CD14-positive monocyte (primary cell): ENCODE measurements around the gene UBAP1L. TPM values are rescaled to one million over a fixed set of nuclear protein-coding genes. Genes with fewer than 3 reads are reported as not detected.

Source experiments
- DNase-seq, 3 donors: peaks; one replicate each; pipeline ENCODE4 v3.0.0-alpha.2; 2011 to 2022
- H2AFZ ChIP-seq: 2 replicates; pipeline ENCODE4 v1.6.0; 2012; ENCODE audit warnings: mild to moderate bottlenecking, low read depth, low read length, inconsistent platforms; ENCODE audit not compliant: insufficient read depth, poor library complexity, severe bottlenecking
- H3K27ac ChIP-seq, 2 donors: 1 replicate in 1 of 2; 2 replicates in 1 of 2; pipeline ENCODE4 v1.5.1; 2012 to 2013; ENCODE audit warnings: low read length in 2 of 2, control low read depth in 1 of 2, inconsistent platforms in 1 of 2, low read depth in 1 of 2, mild to moderate bottlenecking in 1 of 2
- H3K27me3 ChIP-seq, 2 donors: one replicate each; pipeline versions ENCODE4 v1.6.0 to v1.6.1; 2011 to 2013; ENCODE audit warnings: low read length in 2 of 2; ENCODE audit not compliant: control insufficient read depth in 2 of 2, insufficient read depth in 2 of 2
- H3K36me3 ChIP-seq, 2 donors: replicated peaks in 1 of 2; 1 replicate in 1 of 2; 2 replicates in 1 of 2; pipeline versions ENCODE4 v1.5.1 to v1.6.1; 2012 to 2013; ENCODE audit warnings: low read length in 2 of 2, control low read depth in 1 of 2, inconsistent platforms in 1 of 2, mild to moderate bottlenecking in 1 of 2; ENCODE audit not compliant: insufficient read depth in 2 of 2, control insufficient read depth in 1 of 2
- H3K4me1 ChIP-seq, 2 donors: 1 replicate in 1 of 2; 2 replicates in 1 of 2; pipeline versions ENCODE4 v1.5.1 to v1.6.1; 2012 to 2013; ENCODE audit warnings: low read length in 2 of 2, control low read depth in 1 of 2, inconsistent platforms in 1 of 2, mild to moderate bottlenecking in 1 of 2, moderate library complexity in 1 of 2; ENCODE audit not compliant: insufficient read depth in 2 of 2, control insufficient read depth in 1 of 2
- H3K4me2 ChIP-seq: replicated peaks from 2 replicates; pipeline ENCODE3; 2012; ENCODE audit warnings: low read length, moderate library complexity, mild to moderate bottlenecking; ENCODE audit not compliant: poor library complexity, severe bottlenecking; ENCODE audit errors: extremely low read depth
- H3K4me3 ChIP-seq, 3 experiments: fragments of 200-600 bp in 1 of 3; sonication (generic) in 1 of 3; replicated peaks in 1 of 3; 1 replicate in 2 of 3; 2 replicates in 1 of 3; pipeline ENCODE4 v1.5.1; 2011 to 2013; ENCODE audit warnings: low read length in 3 of 3, mild to moderate bottlenecking in 3 of 3, control low read depth in 2 of 3, low read depth in 2 of 3, inconsistent platforms in 1 of 3, moderate library complexity in 1 of 3
- H3K79me2 ChIP-seq: 2 replicates; pipeline ENCODE4 v1.6.0; 2012; ENCODE audit warnings: mild to moderate bottlenecking, control low read depth, inconsistent platforms, low read length, moderate library complexity; ENCODE audit not compliant: insufficient read depth
- H3K9ac ChIP-seq: 2 replicates; pipeline ENCODE4 v1.6.0; 2017; ENCODE audit warnings: low read length, mild to moderate bottlenecking; ENCODE audit not compliant: insufficient read depth, poor library complexity, severe bottlenecking
- H3K9me3 ChIP-seq, 2 donors: replicated peaks in 1 of 2; 1 replicate in 1 of 2; 2 replicates in 1 of 2; pipeline versions ENCODE4 v1.5.1 to v1.6.1; 2012 to 2013; ENCODE audit warnings: low read length in 2 of 2, control low read depth in 1 of 2; ENCODE audit not compliant: control insufficient read depth in 1 of 2, insufficient read depth in 1 of 2
- H4K20me1 ChIP-seq: 2 replicates; pipeline ENCODE4 v1.6.0; 2012; ENCODE audit warnings: mild to moderate bottlenecking, low read length, control low read depth, moderate library complexity; ENCODE audit not compliant: insufficient read depth
- H3K27ac Mint-ChIP-seq, 7 donors: one replicate each; pipeline ENCODE4 v1.8.0; 2020; ENCODE audit warnings: mild to moderate bottlenecking in 7 of 7, mixed read lengths in 7 of 7, moderate library complexity in 6 of 7, inconsistent platforms in 2 of 7
- H3K27me3 Mint-ChIP-seq, 3 donors: one replicate each; pipeline ENCODE4 v1.8.0; 2021 to 2022; ENCODE audit warnings: low read depth in 3 of 3, mild to moderate bottlenecking in 3 of 3, mixed read lengths in 3 of 3, moderate library complexity in 3 of 3, inconsistent platforms in 1 of 3
- H3K36me3 Mint-ChIP-seq, 2 donors: one replicate each; pipeline ENCODE4 v1.8.0; 2020; ENCODE audit warnings: mixed read lengths in 2 of 2, inconsistent platforms in 1 of 2, mild to moderate bottlenecking in 1 of 2
- H3K4me1 Mint-ChIP-seq: one replicate; pipeline ENCODE4 v1.8.0; 2020; ENCODE audit warnings: mild to moderate bottlenecking, mixed read lengths
- H3K4me3 Mint-ChIP-seq, 2 donors: one replicate each; pipeline ENCODE4 v1.8.0; 2020; ENCODE audit warnings: mild to moderate bottlenecking in 2 of 2, mixed read lengths in 2 of 2, moderate library complexity in 1 of 2
- H3K9me3 Mint-ChIP-seq, 7 donors: one replicate each; pipeline ENCODE4 v1.8.0; 2020 to 2022; ENCODE audit warnings: mixed read lengths in 7 of 7, mild to moderate bottlenecking in 6 of 7, moderate library complexity in 6 of 7, inconsistent platforms in 2 of 7
- WGBS: methylation state at CpG from one replicate; pipeline ENCODE4 v1.1.5; 2013; ENCODE audit warnings: missing lambda C conversion rate; ENCODE audit not compliant: insufficient coverage; 5-methylcytosine and 5-hydroxymethylcytosine counted together
- intact Hi-C, 2 donors: fragments of 100-400 bp; cut with micrococcal nuclease; formaldehyde crosslinking; loops; one replicate each; pipeline versions ENCODE4 v1.15.0 to v1.15.1; 2023
- polyA plus RNA-seq, 3 donors: library from polyadenylated mRNA; depleted of rRNA in 1 of 3; unstranded in 2 of 3; stranded (reverse) in 1 of 3; fragments of 300-500 nt in 2 of 3; fragments of >200 nt in 1 of 3; fragmentation: Illumina TruSeq in 2 of 3; gene quantifications; 1 replicate in 2 of 3; 2 replicates in 1 of 3; pipeline ENCODE4 v1.2.3, GENCODE V29; 2012 to 2021
- TF ChIP-seq, protein P1 (sequence below): fragments of 200-600 bp; IDR thresholded peaks from one replicate; pipeline ENCODE4 v1.8.0; 2022; ENCODE audit warnings: antibody characterized with exemption, mild to moderate bottlenecking

UBAP1L gene
- polyA plus RNA-seq, 3 donors, result 4.8 TPM; not detected in 2

DNA sequence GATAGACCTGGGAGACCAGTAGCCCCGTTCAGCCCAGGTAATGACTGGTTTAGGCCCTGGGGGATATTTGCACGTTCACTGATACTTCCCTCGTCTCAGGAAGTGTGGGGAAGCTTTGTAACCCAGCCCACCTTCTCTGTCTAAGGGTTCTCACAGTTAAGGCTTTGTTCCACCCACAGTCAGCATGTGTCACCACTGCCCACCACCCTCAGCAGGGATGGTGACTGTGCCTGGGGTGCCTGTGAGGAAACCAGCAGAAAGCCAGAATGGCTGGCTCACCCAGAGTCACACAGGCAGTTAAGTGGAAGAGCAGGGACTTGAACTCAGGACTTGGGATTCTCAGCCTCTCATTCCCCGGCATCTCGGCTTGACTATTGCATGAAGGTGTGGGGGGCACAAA lies 33.2 kb downstream of the UBAP1L start:
- Histone ChIP-seq H3K27ac (no peak overlapping the region), H4K20me1 (no peaks in the 10 kb centered on the region), H3K4me2 (no peak overlapping the region), H3K27me3 (peaks cover 5 to 32% of the 10 kb centered on the region in 2 donors), H3K79me2 (no peaks in the 10 kb centered on the region), H3K9ac (no peak overlapping the region), H2AFZ (no peak overlapping the region), H3K4me3 (no peak overlapping the region), H3K4me1 (peaks cover 4 to 6% of the 10 kb centered on the region in 2 donors), H3K9me3 (peaks cover 0 to 7% of the 10 kb centered on the region in 2 donors), H3K36me3 (no peaks in the 10 kb centered on the region)
- 69% methylated on average over 5 of the region's 5 CpGs for WGBS
- H3K9me3 Mint-ChIP-seq, result peaks cover 0 to 7% (median 3%) of the 10 kb centered on the region in 7 donors
- H3K27me3 Mint-ChIP-seq, result peaks cover 35 to 76% (median 38%) of the 10 kb centered on the region in 3 donors
- TF ChIP-seq, protein P1, sequence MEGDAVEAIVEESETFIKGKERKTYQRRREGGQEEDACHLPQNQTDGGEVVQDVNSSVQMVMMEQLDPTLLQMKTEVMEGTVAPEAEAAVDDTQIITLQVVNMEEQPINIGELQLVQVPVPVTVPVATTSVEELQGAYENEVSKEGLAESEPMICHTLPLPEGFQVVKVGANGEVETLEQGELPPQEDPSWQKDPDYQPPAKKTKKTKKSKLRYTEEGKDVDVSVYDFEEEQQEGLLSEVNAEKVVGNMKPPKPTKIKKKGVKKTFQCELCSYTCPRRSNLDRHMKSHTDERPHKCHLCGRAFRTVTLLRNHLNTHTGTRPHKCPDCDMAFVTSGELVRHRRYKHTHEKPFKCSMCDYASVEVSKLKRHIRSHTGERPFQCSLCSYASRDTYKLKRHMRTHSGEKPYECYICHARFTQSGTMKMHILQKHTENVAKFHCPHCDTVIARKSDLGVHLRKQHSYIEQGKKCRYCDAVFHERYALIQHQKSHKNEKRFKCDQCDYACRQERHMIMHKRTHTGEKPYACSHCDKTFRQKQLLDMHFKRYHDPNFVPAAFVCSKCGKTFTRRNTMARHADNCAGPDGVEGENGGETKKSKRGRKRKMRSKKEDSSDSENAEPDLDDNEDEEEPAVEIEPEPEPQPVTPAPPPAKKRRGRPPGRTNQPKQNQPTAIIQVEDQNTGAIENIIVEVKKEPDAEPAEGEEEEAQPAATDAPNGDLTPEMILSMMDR, result no peak
- intact Hi-C loops, result loop anchor here in 1 of 2 donors (10.0 kb wide), 1 partner anchor 347 kb away; no protein-coding TSS in a partner anchor
- H3K27ac Mint-ChIP-seq, result peak overlapping the region in 1 of 7 donors; percentile 47
- DNase-seq, result no peak
- H3K4me3 Mint-ChIP-seq, result no peak overlapping the region
- H3K36me3 Mint-ChIP-seq, result no peaks in the 10 kb centered on the region
- peaks cover 12% of the 10 kb centered on the region for H3K4me1 Mint-ChIP-seq

DNA sequence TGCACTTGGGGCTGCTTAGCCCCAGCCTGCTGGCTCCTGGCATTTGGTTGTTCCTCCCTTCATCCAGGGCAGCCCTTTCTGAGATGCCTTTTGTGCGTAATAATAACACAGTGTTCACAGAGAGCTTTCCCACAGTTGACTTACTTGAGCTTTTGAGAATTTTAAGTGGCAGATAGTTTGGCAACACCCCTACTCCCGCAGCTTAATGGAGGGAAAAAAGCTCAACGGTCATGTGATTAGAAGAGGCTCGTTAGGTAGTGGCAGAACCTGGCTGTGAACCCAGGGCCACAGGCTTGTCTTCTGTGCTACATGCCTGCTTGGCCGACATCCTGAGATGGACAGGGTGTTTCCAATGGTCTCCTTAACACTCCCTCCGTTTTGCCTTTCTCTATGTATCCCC lies 33.7 kb downstream of the UBAP1L start:
- intact Hi-C loops, result loop anchor here in 1 of 2 donors (10.0 kb wide), 1 partner anchor 346 kb away; no protein-coding TSS in a partner anchor
- DNase-seq, result no peak
- 93% methylated on average over 5 of the region's 6 CpGs for WGBS
- H4K20me1 ChIP-seq, result no peaks in the 10 kb centered on the region
- H3K27ac ChIP-seq, result no peak overlapping the region
- peaks cover 5 to 37% of the 10 kb centered on the region in 2 donors for H3K27me3 ChIP-seq
- Mint-ChIP-seq H3K36me3 (peaks cover 0 to 3% of the 10 kb centered on the region in 2 donors), H3K4me3 (no peak overlapping the region), H3K27ac (no peak overlapping the region), H3K27me3 (peaks cover 38 to 76% (median 41%) of the 10 kb centered on the region in 3 donors), H3K9me3 (peaks cover 0 to 7% (median 5%) of the 10 kb centered on the region in 7 donors), H3K4me1 (peaks cover 12% of the 10 kb centered on the region)
- peaks cover 4 to 6% of the 10 kb centered on the region in 2 donors for H3K4me1 ChIP-seq
- no peak overlapping the region for H2AFZ ChIP-seq
- no peak overlapping the region for H3K4me3 ChIP-seq
- TF ChIP-seq, protein P1, result no peak
- H3K36me3 ChIP-seq, result no peaks in the 10 kb centered on the region
- H3K9ac ChIP-seq, result no peak overlapping the region
- H3K9me3 ChIP-seq, result peaks cover 0 to 7% of the 10 kb centered on the region in 2 donors
- no peaks in the 10 kb centered on the region for H3K79me2 ChIP-seq
- H3K4me2 ChIP-seq, result no peak overlapping the region
